Measurements from ENCODE around the gene ASPHD1.
A peak's percentile ranks its signal among the peaks of the same experiment; 100 is the strongest.
"Not testable (repeated sequence)": the region's sequence is repeated elsewhere in the genome, so short reads cannot be mapped to it uniquely, and the experiment has no call there.

The ASPHD1 gene

DNA sequence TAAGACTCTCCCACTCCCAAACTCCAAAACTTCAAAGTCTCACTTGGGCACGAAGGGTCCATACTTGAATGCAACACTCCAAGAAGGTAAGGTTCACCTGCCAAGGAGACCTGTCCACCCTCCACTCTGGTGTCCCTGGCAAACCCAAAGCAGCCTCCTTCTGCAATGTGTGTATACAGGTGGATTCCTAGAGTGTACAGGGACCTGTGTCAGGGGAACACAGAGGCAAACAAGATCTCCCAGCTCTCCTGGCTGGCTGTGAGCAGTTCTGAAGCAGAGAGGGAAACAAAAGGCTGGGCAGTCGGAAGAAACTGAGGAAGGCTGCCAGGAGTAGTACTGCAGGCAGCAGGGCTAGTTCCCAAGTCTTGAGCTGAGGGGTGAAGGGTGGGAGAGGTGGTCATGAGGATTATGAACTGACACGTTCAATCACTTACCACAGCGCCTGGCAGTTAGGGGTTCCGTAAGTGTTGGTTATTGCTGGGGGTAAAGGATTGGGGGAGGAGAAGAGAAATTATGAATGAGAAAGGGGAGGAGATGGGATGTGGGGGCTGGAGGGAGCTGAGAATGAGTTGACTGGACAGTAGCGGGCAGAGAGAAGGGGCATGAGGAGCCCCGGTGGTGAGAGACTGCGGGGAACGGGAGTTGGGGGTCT is 24.9 kb downstream of the ASPHD1 start:
- H3K4me1 ChIP-seq, result peaks cover 9% of the 10 kb centered on the region
- no peak overlapping the region for H3K9ac ChIP-seq
- no peaks in the 10 kb centered on the region for H3K9me3 ChIP-seq (ENCODE audit: control insufficient read depth, low read length)
- H2AFZ ChIP-seq, result peak overlapping the region; percentile 82
- no peaks in the 10 kb centered on the region for H3K27me3 ChIP-seq (ENCODE audit: control insufficient read depth, insufficient read depth, low read length)
- no peaks in the 10 kb centered on the region for H3K36me3 ChIP-seq (ENCODE audit: control insufficient read depth, insufficient read depth, low read length)
- TF ChIP-seq, protein P1, sequence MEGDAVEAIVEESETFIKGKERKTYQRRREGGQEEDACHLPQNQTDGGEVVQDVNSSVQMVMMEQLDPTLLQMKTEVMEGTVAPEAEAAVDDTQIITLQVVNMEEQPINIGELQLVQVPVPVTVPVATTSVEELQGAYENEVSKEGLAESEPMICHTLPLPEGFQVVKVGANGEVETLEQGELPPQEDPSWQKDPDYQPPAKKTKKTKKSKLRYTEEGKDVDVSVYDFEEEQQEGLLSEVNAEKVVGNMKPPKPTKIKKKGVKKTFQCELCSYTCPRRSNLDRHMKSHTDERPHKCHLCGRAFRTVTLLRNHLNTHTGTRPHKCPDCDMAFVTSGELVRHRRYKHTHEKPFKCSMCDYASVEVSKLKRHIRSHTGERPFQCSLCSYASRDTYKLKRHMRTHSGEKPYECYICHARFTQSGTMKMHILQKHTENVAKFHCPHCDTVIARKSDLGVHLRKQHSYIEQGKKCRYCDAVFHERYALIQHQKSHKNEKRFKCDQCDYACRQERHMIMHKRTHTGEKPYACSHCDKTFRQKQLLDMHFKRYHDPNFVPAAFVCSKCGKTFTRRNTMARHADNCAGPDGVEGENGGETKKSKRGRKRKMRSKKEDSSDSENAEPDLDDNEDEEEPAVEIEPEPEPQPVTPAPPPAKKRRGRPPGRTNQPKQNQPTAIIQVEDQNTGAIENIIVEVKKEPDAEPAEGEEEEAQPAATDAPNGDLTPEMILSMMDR (IDR thresholded peaks at IDR 0.05), result no peak
- H3K27ac ChIP-seq, result no peak overlapping the region
- peak overlapping the region; percentile 99 for H3K4me2 ChIP-seq (ENCODE audit: low read length)
- H3K79me2 ChIP-seq, result peaks cover 14% of the 10 kb centered on the region
- peak overlapping the region; percentile 91 for H3K4me3 ChIP-seq (ENCODE audit: low read depth, low read length)

DNA sequence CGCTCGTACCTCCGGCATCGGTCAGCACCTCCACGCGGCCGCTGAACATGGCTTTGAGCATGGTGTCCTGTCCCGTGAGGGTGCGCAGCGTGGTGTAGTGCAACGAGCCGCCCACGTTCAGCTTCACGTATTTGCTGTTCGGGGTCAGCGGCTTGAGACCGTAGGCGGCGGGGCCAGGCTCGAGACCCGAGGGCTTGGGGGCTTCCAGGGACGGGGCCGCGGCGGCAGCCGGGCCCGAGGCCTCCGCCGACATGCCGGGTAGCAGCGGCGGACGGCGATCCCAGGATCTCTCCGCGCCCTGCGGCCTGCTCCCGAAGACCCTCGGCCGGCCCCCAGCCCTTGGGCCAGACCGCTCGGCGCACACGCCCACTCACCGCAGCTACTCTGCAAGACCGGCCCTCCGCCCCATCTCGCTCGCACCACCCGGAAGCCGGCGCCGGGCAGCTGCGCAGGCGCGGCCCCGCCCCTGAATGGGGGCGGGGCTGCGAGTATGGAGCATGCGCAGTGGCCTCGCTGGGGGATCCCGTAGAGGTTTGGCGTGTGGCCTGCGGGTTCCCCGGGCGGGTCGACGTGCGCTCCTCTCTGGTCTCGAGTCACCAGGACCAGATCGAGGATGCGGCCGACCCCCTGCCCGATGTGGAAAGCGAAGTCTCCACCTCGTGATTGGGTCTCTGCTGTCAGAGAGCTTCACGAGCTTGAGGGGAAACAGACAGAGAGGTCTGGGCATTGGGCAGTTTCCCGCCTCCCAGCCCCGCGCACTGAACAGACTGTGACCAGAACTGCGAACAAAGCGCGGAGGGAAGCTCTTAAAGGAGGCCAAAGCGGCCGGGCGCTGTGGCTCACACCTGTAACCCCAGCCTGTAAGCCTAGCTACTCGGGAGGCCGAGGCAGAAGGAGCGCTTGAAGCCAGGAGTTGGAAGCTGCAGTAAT is 25.8 kb downstream of the ASPHD1 start, which contains the start of gene KCTD13:
Gene KCTD13, minus strand, starts transcription at position 446 of the 930 bp plus-strand sequence. Its CDS starts 193 bp downstream, at position 253.
- peaks cover 14% of the 10 kb centered on the region for H3K79me2 ChIP-seq
- TF ChIP-seq, protein P1 (IDR thresholded peaks at IDR 0.05), result no peak
- peaks cover 9% of the 10 kb centered on the region for H3K4me1 ChIP-seq
- peak within 1 kb of the TSS; percentile 69 for H3K27ac ChIP-seq
- H3K4me3 ChIP-seq (ENCODE audit: low read depth, low read length), result peak within 1 kb of the TSS; percentile 91
- H3K36me3 ChIP-seq (ENCODE audit: control insufficient read depth, insufficient read depth, low read length), result no peaks in the 10 kb centered on the region
- H3K9ac ChIP-seq, result peak within 1 kb of the TSS; percentile 24
- no peaks in the 10 kb centered on the region for H3K9me3 ChIP-seq (ENCODE audit: control insufficient read depth, low read length)
- H3K4me2 ChIP-seq (ENCODE audit: low read length), result peak within 1 kb of the TSS; percentile 99
- H3K27me3 ChIP-seq (ENCODE audit: control insufficient read depth, insufficient read depth, low read length), result no peaks in the 10 kb centered on the region
- peak within 1 kb of the TSS; percentile 82 for H2AFZ ChIP-seq

DNA sequence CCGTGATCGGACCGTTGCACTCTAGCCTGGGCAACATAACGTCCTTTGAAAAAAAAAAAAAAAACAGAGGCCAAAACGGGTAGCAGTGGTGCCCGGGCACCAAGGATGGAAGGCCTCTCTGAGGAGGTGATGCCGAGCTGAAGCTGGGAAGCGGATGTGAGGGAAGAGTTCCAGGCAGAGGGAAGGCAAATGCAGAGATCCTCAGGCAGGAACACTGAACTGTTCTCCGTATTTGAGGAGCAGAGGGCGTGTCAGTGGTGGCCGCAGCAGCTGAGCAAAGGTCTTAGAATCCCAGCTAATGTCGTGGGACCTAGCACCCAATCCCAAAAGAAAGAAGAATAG is 26.4 kb downstream of the ASPHD1 start:
- H3K9ac ChIP-seq, result peak overlapping the region; percentile 24
- peak overlapping the region; percentile 91 for H3K4me3 ChIP-seq (ENCODE audit: low read depth, low read length)
- H3K4me1 ChIP-seq, result peaks cover 9% of the 10 kb centered on the region
- no peaks in the 10 kb centered on the region for H3K36me3 ChIP-seq (ENCODE audit: control insufficient read depth, insufficient read depth, low read length)
- peak overlapping the region; percentile 69 for H3K27ac ChIP-seq
- peaks cover 14% of the 10 kb centered on the region for H3K79me2 ChIP-seq
- no peaks in the 10 kb centered on the region for H3K9me3 ChIP-seq (ENCODE audit: control insufficient read depth, low read length)
- peak overlapping the region; percentile 99 for H3K4me2 ChIP-seq (ENCODE audit: low read length)
- H3K27me3 ChIP-seq (ENCODE audit: control insufficient read depth, insufficient read depth, low read length), result no peaks in the 10 kb centered on the region
- peak overlapping the region; percentile 82 for H2AFZ ChIP-seq
- TF ChIP-seq, protein P1 (IDR thresholded peaks at IDR 0.05), result no peak

DNA sequence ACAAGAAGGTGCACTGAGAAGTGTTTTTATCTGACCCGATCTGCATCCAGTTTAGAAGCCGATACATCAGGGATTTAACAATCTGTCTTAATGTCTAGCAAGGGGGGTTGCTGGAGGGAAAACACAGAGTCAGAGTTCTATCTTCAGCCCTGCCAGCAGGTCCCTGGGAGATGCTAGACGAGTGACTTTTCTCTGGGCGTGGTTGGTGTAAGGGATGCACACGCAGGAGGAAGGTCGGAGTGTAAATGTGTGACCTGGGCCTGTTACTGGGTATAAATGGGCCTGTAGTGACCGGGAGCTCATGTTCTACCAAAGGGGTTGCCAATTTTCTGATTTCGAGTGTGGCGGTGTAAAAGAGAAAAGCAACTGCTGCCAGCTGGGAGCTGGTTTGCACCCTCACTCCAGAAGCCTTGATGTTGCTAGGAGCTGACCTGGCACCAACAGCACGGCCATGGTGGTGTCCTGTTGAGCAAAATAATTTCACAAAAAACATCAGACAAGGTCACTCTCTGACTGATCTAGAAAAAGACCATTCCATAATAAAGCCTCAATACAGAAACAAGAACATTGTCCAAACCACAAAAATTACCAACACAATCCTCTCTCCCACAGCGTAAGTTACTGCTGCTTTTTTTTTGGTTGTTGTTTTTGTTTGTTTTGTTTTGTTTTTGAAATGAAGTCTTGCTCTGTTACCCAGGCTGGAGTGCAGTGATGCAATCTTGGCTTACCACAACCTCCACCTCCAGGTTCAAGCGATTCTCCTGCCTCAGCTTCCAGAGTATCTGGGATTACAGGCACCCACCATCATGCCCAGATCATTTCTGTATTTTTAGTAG is 27.0 kb downstream of the ASPHD1 start:
- peak overlapping the region; percentile 99 for H3K4me2 ChIP-seq (ENCODE audit: low read length)
- H2AFZ ChIP-seq, result peak overlapping the region; percentile 82
- no peaks in the 10 kb centered on the region for H3K27me3 ChIP-seq (ENCODE audit: control insufficient read depth, insufficient read depth, low read length)
- H3K9me3 ChIP-seq (ENCODE audit: control insufficient read depth, low read length), result no peaks in the 10 kb centered on the region
- H3K36me3 ChIP-seq (ENCODE audit: control insufficient read depth, insufficient read depth, low read length), result no peaks in the 10 kb centered on the region
- peak overlapping the region; percentile 91 for H3K4me3 ChIP-seq (ENCODE audit: low read depth, low read length)
- TF ChIP-seq, protein P1 (IDR thresholded peaks at IDR 0.05), result no peak
- peaks cover 14% of the 10 kb centered on the region for H3K79me2 ChIP-seq
- peaks cover 9% of the 10 kb centered on the region for H3K4me1 ChIP-seq
- peak overlapping the region; percentile 69 for H3K27ac ChIP-seq
- peak overlapping the region; percentile 24 for H3K9ac ChIP-seq

DNA sequence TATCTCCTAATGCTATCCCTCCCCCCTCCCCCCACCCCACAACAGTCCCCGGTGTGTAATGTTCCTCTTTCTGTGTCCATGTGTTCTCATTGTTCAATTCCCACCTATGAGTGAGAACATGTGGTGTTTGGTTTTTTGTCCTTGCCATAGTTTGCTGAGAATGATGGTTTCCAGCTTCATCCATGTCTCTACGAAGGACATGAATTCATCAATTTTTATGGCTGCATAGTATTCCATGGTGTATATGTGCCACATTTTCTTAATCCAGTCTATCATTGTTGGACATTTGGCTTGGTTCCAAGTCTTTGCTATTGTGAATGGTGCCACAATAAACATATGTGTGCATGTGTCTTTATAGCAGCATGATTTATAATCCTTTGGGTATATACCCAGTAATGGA is 31.5 kb downstream of the ASPHD1 start:
- not testable (repeated sequence) for H3K36me3 ChIP-seq (ENCODE audit: control insufficient read depth, insufficient read depth, low read length); H3K9me3 ChIP-seq (ENCODE audit: control insufficient read depth, low read length); H3K27me3 ChIP-seq (ENCODE audit: control insufficient read depth, insufficient read depth, low read length); H3K9ac ChIP-seq; H3K4me1 ChIP-seq; H3K27ac ChIP-seq; H3K79me2 ChIP-seq; H3K4me3 ChIP-seq (ENCODE audit: low read depth, low read length); H3K4me2 ChIP-seq (ENCODE audit: low read length); H2AFZ ChIP-seq

All from parathyroid adenoma (tissue), 2 donors.